ENCODE data around the gene ETNK2.

ETNK2 gene

DNA sequence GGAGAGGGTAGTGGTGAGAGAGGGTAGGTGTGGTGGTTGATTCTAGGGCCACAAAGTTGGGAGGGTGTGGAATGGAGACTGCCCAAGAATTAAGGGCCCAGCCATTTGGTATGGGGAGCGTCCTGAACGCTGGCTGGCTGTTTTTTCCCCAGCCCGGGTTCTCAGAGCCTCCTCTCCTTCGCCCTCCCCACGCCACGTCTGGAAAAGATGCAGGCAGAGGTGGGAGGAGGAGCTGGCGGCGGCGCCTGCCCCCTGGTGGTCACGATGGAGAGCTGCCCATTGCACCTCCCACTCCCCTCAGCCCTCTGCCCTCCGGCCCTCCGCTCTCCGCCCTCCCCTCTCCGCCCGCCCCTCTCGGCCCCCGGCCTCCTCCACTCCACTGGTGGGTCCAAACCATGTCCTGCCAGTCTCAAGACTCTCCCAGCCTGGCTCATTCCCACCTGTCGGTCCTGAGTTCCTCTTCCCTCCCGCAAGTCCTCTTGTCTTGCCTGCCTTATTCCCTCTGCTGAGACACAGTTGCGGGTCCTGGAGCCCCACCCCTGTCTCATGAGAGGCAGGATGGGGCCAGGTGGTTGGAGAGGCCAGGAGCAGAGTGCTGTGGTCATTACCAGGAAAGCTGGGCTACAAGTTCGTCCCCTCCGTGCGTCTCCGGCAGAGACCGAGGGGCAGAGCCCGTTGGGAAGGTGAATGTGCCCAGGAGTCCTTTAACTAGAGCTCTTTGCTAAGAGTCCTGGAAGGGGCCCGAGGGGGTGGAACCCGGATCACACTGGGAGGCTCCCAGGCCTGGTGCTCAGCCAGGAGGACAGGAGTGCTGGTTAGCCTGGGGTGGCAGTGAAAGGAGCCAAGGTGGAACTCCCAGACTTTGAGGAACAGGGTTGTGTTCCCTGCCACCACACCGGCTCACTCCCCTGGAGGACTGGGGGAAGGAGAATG, 22.6 kb downstream of the ETNK2 start:
- peak in 47 of 56 donors; percentile 7 to 71 (median 45) for DNase-seq

- DNase-seq = no peak
Observed at GRCh38 chr1:204128464-204128963, 23.3 kb downstream of the ETNK2 start.

DNA sequence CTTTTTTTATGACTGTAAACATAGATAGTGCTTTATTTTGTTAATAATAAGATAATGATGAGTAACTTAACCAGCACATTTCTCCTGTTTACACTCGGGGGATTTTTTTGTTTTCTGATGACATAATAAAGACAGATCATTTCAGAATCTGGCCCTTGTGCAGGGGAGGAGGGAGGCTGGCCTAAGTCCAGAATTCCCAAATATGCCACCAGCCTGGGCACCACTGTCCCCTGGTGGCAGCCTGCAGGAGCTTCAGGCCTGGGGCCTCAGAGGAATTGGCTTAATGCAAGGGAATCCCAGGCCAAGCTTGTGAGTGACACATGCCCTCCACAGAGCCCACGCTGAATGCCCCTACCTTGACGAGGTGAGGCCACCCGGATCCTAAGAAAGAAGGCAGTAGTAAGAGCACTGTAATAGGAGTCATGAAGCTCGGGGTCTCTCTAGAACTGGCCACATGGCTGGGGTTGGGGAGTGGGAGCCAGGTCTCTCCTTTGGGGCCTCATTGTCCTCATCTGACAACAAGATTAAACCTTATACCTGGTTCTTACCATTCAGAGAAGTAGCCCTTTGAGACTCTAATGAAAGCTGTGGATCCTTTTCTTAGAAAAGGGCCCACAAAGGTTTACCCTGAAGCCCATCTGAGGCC, 24.1 kb downstream of the ETNK2 start:
- peak in 39 of 56 donors; percentile 17 to 72 (median 37) for DNase-seq

DNA sequence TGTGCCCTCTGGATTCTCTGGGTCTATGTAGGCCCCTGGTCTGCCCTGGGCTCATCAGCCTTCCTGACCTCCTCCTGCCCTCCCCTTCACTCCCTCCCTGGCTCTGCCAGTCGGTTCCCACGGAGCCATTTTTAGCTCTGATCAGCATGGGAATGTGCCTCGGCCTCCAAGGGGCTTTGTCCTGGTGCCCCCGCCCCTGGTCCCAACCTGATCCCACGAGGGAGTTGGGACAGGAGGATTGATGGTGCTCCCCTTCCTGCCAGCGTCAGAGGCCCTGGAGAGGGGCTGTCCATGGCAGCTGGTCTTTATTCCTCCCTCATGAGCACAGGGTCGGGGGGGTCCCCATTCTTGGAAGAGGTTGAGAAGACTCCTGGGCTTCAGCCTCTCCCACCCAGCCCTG, 24.9 kb downstream of the ETNK2 start:
- DNase-seq = no peak

DNA sequence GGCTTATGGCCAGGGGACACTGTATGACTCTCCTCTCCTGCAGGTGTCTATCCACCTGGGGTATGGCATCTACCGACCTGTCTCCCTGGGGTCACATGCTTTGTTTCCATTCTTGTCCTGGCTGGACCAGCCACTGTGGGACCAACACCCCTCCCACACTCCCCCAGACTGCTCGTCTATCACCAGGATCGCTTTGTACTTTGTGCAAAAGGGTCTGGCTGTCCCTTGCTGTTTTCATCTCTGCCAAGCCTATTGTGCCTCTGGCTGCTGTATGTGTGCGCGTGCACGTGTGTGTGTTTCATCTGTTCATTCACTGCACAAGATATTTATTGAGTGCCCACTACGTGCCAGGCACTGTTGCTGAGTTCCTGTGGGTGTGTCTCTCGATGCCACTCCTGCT, 25.5 kb downstream of the ETNK2 start:
- DNase-seq = peak in 1 of 56 donors; percentile 18

DNA sequence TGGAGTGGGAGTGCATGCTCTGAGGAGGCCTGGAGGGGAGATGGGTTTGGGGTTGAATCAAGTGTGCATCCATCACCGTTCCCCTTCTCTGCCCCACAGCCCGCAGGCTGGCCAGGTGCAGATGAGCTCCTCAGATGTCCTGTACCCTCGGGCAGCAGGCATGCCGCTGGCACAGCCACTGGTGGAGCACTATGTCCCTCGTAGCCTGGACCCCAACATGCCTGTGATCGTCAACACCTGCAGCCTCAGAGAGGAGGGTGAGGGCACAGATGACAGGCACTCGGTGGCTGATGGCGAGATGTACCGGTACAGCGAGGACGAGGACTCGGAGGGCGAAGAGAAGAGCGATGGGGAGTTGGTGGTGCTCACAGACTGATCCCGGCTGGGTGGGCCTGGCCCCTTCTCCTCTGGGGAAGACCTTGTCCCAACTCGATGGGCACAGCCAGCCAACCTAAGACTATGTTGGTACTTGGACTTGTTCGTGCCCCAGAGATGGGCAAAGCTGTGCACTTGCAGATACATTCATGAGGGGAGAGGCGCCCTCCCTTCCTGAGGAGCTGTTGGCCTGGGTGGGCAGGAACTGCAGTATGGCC, 26.0 kb downstream of the ETNK2 start:
- no peak for DNase-seq

- DNase-seq = no peak
Observed at GRCh38 chr1:204124639-204125038, 27.2 kb downstream of the ETNK2 start.

DNA sequence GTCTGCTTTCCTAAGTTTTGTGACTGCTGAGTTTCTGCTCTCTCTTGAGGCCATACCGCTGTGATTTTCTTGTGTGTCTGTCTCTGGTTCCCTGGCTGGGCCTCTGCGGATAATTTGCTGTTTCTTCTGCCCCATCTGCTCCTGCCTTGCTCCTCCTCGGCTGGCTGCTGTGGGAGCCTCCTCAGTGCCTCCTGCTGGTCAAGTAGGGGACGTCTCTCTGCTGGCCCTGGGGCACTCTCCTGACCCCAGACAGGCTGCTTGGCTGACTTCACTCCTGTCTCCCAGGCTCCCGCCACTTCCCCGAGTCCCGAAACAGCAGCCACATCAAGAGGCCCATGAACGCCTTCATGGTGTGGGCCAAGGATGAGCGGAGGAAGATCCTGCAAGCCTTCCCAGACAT, 28.5 kb downstream of the ETNK2 start:
- no peak for DNase-seq

DNA sequence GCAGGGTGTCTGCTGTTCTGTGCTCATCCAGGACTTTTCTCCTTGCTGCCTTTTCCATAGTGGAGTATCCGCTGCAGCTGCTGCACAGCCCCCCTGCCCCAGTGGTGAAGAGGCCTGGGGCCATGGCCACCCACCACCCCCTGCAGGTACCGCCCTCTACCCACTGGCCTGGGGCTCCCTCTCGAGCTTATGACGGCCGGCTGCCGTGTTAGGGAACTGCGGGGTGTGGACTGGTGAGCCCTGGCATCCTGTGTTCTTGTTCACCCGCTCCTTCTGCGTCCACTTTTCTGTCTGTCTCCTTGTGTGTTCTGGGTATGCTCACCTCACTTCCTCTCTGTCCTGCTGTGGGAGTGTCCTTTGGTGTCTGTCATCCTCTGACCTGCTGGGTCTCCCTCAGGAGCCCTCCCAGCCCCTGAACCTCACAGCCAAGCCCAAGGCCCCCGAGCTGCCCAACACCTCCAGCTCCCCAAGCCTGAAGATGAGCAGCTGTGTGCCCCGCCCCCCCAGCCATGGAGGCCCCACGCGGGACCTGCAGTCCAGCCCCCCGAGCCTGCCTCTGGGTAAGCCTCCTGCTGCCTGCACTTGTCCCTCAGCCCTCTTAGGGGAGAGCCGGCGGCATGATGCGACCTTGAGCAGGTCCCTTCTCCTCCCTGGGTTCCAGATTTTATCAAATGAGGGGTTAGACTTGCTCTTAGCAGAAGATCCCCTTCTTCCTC, 29.8 kb downstream of the ETNK2 start:
- no peak for DNase-seq

DNA sequence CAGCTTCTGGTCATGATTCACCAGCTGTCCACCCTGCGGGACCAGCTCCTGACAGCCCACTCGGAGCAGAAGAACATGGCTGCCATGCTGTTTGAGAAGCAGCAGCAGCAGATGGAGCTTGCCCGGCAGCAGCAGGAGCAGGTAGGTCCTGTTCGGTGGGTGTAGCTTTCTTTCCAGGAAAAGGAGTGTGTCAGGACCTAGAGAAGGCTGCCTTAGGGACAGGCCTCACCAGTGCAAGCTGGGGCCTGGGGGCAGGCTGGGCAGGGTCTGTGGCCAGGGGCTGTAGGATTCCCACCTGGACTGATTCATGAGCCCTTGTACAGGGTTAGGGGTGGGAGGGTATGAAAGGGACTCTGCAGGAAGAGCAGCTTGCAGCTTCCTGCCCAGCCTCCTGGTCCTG, 35.3 kb downstream of the ETNK2 start:
- no peak for DNase-seq

GRCh38 chr1:204115116-204115515, 36.7 kb downstream of the ETNK2 start:
- no peak for DNase-seq

DNA sequence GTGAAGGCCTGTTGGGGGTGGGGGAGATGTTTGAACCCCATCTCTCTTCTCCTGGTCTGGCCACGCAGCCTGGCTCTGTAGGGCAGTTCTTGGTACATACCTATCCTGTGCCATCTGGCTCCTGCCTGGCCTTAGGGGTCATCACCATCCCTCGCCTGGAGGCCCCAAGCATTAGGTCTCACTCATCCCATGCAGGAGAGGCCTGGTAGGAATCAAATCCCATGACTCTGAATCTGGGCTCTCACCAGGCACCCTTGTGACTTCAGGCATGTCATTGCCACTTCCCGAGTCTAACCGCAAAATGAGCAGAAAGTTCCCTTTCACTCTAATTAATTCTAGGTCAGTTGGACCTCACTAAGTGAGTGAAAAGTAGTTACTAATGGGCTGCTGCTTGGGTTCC, 37.2 kb downstream of the ETNK2 start:
- no peak for DNase-seq

GRCh38 chr1:204113896-204114295, 37.9 kb downstream of the ETNK2 start:
- DNase-seq = no peak

DNA sequence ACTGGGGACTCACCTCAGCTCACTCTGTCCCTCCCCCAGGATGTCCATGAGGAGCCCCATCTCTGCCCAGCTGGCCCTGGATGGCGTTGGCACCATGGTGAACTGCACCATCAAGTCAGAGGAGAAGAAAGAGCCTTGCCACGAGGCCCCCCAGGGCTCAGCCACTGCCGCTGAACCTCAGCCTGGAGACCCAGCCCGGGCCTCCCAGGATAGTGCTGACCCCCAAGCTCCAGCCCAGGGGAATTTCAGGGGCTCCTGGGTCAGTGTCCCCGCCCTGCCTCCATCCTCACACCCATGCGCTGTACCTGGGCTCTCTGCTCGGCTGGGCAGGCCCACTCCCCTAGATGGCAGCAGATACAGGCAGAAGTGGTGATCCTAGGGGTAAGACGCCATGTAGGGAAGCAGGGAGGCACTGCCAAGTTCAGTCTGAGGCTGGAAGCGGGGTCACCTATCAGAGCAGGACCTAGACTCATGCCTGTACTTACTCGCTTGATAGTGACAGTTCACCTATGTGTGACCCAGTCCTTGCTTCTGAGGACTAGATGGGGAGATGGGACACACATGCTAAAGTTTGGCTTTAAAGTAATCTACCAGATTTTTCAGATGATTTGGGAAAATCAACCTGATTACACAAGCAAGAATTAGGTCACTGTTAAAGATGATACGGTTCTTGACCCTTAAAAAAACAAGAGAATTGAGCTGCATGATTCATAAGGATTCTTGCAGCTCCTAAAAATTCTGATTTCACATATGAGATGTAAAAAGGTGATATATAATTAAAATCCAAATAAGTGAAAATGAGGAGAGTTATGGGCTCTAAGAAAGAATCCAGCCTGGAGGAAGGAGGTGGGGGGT, 38.7 kb downstream of the ETNK2 start:
- no peak for DNase-seq

- DNase-seq = no peak
Observed at GRCh38 chr1:204110894-204111633, 40.8 kb downstream of the ETNK2 start.

DNA sequence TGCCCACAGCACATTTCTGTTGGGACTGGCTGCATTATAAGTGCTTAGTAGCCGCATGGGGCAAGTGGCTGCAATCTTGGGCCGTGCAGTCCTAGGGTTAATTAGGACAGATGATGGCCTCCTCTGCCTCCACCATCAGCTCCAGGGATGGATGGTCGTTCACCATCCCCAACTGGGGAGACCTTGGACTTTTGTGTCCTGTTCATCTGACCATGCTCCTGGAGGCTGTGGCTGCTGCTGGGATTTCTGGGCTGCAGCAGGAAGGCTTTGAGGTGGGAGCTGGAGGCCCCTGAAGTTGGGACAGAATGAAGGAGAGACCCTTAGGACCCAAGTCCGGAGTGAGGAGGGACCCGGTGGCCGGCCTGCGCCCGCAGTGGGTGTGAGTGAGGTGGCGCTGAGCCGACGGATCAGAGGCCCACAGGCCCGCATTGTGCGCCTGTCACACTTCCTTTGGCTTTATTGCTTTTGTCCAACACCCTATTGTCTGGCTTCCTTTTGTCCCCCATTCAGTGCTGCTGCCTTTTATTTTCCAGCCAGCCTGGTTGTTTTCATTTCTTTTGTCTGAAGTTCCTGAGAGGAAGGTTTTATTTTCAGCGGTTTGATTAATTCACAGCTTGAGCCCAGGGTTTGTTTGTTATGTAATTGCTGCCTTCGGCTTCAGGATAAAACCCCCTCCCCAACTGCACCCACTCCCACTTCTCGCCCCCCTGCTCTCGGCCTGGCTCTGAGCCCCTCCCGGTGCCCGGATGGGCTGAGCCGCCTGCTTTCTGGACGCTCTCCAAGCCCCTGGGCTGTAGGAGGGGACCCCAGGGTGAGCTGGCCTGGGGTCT, 43.3 kb downstream of the ETNK2 start:
- peak in 1 of 56 donors; percentile 16 for DNase-seq

DNA sequence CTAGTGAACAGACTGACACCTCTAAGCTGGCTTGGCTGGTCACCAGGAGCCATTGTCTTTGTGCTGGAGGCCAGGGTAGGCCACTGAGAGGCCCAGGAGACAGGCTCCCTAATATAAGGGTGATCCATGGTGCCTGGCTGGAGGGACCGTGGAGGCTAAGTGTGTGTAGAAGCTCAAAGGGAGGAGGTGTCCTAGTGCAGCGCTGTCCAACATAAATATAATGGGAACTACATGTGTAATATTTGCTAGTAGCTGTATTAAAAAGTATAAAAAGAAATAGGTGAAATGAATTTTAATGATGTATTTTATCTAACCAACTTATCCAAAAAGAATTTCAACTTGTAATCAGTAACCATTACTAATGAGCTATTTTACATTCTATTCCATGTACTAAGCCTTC, 44.0 kb downstream of the ETNK2 start:
- no peak for DNase-seq

DNA sequence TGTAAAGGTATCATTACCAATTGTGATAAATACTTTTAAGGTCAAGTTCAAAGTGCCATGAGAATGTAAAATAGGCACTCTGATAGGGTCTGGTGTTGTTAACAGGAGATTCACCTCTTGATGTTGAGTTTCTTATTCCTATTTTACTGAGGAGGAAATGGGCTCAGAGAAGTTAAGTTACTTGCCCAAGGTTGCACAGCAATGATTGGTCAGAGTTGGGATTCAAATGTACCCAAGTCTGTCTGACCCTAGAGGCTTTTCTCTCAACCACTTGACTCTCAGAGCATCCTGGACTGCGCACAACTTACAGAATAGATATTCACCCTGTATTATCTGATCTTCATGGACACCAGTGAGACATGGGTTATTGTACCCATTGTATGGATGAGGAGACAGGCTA, 45.0 kb downstream of the ETNK2 start:
- DNase-seq = no peak

GRCh38 chr1:204105131-204105515, 46.7 kb downstream of the ETNK2 start:
- no peak for DNase-seq

Measured in nucleus accumbens (tissue), 56 donors.